HG02884 (cell line): ENCODE measurements around the gene CGNL1.

ENCODE experiments used
- ATAC-seq: cut with Tn5 transposase; IDR thresholded peaks from one replicate; pipeline ENCODE4 v1.9.1; 2021; ENCODE audit warnings: mild to moderate bottlenecking, moderate library complexity; ENCODE audit not compliant: unreplicated experiment

The CGNL1 gene

GRCh38 chr15:57353317-57353804 is 22.9 kb upstream of the CGNL1 start:
- no peak for ATAC-seq

DNA sequence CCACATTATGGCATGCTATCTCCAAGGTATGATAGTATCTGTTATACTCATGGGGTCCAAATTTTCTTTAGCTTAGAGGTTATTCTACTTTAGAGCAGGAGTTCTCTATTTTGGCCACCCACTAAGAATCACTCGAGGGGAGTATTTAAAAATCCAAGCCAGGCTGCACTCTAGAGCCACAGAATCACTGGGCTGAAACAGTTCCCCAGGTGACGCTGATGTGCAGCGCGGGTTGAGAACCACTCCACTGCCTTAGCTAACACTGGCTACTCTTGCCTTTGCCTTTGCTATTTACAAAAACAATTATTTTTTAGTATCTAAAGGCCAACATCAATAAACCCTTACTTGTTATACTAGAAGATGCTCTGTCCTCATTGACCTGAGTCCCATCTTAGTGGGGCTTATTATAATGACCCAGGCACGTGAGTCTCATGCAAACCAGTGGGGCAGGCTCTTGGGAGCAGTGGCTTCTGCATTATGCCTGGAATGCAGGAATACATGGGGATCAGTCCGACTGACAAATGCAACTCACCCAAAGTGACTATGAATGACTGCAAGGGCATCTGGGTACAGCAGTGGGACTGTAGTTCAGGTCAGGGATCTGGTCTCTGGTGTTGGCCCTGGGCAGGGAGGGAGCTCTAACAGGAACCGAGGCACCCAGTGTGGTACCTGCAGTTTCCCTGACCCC is 21.7 kb upstream of the CGNL1 start:
- ATAC-seq, result no peak

DNA sequence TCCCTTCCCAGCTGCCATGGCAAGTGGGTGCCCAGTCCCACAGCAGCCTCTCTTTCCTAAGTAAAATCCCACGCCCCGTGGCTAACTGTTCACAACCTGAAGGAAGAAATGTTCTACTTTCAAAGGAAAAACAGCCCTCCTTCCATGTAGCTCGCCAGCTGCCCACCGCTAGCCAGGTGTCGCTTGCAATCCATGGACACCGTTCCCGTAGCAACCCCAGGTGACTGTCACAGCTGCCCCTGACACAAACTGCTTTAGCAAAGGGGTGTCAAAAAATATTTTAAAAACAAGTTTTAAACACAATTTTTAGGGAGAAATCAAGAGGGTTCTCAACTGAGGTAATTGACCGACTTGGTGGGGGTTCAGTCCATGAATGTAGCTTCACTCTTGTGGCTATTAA is 21.0 kb upstream of the CGNL1 start:
- ATAC-seq, result no peak

- ATAC-seq, result no peak
Measured at GRCh38 chr15:57356178-57356577, 20.1 kb upstream of the CGNL1 start.

GRCh38 chr15:57356636-57357035 is 19.7 kb upstream of the CGNL1 start:
- no peak for ATAC-seq

DNA sequence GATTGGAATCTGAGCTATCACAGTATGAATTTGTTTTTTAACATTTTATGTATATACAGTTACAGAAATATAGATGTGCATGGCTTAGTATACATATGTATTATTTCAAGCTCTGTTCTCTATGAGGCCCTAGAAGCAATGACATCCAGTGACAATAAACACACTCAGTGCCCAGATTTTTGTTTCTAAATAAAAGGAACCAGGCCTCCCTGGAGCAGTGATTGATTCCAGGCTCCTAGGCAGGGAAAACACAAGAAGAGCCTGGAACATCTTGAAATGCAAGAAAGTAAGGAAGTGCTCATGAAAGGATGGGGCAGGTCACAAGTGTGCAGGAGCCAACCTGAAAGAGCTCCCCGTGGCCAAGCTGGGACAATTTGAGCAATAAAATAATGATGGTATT is 18.5 kb upstream of the CGNL1 start:
- no peak for ATAC-seq

DNA sequence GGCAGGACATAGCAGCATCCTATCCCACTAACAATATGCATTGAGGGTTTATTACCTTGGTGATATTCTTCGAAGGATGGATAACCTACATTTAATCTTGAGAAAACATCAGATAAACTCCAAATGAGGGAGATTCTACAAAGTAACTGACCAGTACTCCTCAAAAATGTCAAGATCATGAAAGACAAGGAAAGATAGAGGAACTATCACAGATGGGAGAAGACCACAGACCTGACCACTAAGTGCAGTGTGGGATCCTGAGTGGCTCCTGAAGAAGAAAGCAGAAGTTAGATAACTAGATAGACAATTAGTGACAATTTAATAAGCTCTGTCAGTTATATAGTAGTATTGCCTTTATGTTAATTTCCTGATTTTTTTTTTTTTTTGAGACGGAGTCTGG is 17.7 kb upstream of the CGNL1 start:
- ATAC-seq, result no peak

DNA sequence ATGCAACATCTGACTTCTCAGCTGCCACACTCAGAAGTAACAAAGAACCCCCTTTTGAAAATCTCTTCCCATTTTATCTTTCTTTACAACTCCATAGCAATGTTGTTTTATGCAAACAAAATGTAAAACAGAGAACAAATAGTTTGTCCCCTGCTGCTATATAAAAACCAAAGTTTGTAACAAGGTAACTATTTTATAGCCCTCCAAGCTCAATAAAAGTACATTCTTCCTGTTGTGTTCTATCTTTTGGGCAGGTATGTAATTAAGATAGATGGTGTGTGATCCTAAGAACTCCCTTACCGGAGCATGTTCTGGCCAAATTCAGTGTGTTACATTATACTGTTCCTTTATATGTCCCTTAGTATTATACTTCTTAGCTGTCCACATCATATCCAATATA is 12.6 kb upstream of the CGNL1 start:
- ATAC-seq, result no peak

GRCh38 chr15:57364282-57365007 is 11.9 kb upstream of the CGNL1 start:
- ATAC-seq, result no peak

GRCh38 chr15:57367556-57367955 is 8.7 kb upstream of the CGNL1 start:
- no peak for ATAC-seq

GRCh38 chr15:57370929-57371328 is 5.4 kb upstream of the CGNL1 start:
- ATAC-seq, result no peak

DNA sequence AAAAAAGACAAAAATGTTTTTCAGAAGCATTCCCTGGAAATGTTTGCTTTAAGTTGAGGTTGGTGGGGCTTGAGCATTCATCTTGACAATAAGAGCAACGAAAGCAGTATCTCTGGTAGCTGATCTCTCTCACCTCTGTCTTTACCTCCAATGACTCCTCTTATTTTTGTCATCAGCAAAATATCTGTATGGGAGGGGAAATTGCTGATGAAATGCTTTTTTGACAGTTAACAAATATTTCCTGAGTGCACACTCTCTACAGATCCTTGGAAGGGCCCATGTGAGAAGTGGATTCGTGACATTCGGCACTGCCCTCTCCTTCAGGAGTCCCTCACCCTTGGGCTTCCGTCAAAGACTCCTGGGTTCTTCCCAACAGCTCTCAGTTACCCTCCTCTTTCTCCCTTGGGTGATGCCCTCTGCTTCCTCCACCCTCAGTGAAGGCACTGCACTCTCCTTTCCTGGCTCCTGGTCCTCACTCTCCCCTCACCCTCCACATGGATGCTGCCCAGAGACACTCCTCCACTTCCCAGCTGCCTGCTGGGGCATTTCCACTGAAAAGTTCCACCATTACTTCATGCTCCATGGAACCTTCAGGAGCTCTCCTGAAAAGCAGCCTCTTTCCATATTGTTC is 2.9 kb upstream of the CGNL1 start:
- ATAC-seq, result no peak

GRCh38 chr15:57373882-57374276 is 2.4 kb upstream of the CGNL1 start:
- ATAC-seq, result no peak

DNA sequence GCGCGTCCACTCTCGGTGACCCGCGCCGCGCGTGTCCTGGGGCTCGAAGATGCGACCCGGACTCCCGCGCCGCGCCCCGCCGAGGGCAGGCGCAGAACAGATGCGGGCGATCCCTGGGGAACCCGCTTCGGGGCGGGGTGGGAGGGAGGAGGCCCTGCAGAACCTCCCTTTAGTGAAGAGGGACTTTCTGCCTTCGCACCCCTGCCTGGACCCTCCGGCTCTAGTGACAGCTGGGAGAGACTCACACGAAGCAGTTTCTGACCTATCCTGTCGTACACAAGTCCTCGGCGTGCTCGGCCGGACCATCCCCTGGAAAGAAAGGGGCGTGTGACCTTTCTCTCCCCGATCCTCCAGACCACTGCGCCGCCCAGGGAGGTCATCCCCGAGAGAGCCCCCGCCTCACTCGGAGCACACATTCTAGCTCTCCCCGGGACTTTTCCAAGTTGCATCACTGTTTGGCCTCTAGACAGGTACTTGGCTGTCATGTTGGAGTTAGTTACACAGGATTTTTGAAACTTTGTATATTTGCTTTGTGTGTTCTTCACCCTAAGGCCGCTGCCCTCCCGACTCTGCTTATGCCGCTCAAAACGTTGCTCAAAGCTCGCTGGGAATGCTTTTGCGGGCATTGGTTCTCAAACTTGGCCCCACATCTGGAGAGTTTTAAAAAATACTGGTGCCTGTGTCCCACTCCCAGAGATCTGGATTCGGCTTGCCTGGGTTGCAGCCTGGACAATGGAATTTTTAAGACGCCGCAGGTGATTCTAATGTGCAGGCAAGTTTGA is 582 bp downstream of the CGNL1 start:
- ATAC-seq, result no peak

- ATAC-seq, result no peak
Measured at GRCh38 chr15:57377478-57377847, 1.2 kb downstream of the CGNL1 start.

DNA sequence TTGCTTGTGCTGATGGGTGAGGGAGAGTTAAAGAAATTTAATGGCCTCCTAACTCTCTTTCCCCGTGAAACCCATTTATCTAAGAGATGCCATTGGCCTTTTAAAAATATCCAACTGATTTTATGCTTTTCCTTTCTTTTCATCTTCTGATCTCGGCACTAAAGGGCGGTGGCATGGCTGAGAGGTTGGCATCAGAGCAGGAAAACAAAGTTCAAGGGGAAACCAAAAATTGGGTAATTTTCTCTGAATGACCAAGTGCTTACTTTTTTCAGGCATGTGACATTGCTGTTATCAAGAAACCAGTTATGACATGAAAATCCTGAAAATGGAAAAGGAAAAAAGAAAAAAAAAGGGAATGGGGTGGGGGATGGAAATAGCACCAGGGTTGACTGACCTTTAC is 3.2 kb downstream of the CGNL1 start:
- ATAC-seq, result no peak

GRCh38 chr15:57380854-57381253 is 4.5 kb downstream of the CGNL1 start:
- ATAC-seq, result no peak

GRCh38 chr15:57382215-57382614 is 5.9 kb downstream of the CGNL1 start:
- ATAC-seq, result no peak

GRCh38 chr15:57382969-57383368 is 6.7 kb downstream of the CGNL1 start:
- ATAC-seq, result no peak

- no peak for ATAC-seq
Measured at GRCh38 chr15:57384024-57384423, 7.7 kb downstream of the CGNL1 start.

DNA sequence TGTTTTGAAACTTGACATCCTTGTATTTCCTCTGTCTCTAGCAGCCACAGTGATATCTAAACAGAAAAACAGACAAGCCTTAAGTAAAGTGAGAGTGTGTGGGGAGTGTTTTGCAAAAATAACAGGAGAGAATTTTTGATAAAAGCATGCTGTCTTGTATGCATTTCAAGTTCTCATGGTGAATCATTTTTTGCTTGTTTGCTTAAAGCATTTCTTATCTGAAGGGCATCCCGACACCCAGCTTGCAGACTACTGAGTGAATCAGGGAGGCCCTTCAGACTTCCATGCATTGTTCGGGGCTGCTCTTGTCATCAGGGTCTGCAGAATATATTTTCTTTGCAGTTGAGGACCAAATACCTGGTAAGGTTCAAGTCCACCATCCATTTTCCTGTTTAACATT is 8.5 kb downstream of the CGNL1 start:
- ATAC-seq, result no peak
